ENCODE results near the gene GDA.

- TF ChIP-seq, protein P1, sequence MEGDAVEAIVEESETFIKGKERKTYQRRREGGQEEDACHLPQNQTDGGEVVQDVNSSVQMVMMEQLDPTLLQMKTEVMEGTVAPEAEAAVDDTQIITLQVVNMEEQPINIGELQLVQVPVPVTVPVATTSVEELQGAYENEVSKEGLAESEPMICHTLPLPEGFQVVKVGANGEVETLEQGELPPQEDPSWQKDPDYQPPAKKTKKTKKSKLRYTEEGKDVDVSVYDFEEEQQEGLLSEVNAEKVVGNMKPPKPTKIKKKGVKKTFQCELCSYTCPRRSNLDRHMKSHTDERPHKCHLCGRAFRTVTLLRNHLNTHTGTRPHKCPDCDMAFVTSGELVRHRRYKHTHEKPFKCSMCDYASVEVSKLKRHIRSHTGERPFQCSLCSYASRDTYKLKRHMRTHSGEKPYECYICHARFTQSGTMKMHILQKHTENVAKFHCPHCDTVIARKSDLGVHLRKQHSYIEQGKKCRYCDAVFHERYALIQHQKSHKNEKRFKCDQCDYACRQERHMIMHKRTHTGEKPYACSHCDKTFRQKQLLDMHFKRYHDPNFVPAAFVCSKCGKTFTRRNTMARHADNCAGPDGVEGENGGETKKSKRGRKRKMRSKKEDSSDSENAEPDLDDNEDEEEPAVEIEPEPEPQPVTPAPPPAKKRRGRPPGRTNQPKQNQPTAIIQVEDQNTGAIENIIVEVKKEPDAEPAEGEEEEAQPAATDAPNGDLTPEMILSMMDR (IDR thresholded peaks at IDR 0.05), result no peak
- TF ChIP-seq POLR2A (IDR thresholded peaks at IDR 0.05), result no peak
Measured at GRCh38 chr9:72262063-72262462, 112.8 kb downstream of the GDA start.
